Left lung (tissue), 10 donors: ENCODE results near the gene UBAC2. TPM values are rescaled to one million over a fixed set of nuclear protein-coding genes. Genes with fewer than 3 reads are reported as not detected.

Experiments used
- ATAC-seq: fragments of 200-7000 bp; cut with Tn5 transposase; one replicate; pipeline ENCODE4 v1.9.1; 2020; ENCODE audit warnings: moderate library complexity
- DNase-seq, 4 donors: peaks; one replicate each; pipeline ENCODE4 v3.0.0-alpha.2; 2013 to 2020
- H3K27ac ChIP-seq, 2 donors: fragments of 200-600 bp; sonication (generic) in 1 of 2; one replicate each; pipeline versions ENCODE4 v1.5.0 to v1.8.0; 2020 to 2021
- H3K27me3 ChIP-seq, 2 donors: fragments of 200-600 bp; sonication (generic) in 1 of 2; one replicate each; pipeline versions ENCODE4 v1.5.0 to v1.8.0; 2020 to 2021
- H3K36me3 ChIP-seq, 2 donors: fragments of 200-600 bp; sonication (generic) in 1 of 2; one replicate each; pipeline versions ENCODE4 v1.5.0 to v1.8.0; 2020 to 2021
- H3K4me1 ChIP-seq, 2 donors: fragments of 200-600 bp; one replicate each; pipeline ENCODE4 v1.8.0; 2021
- H3K4me3 ChIP-seq, 2 donors: fragments of 200-600 bp; sonication (generic) in 1 of 2; one replicate each; pipeline versions ENCODE4 v1.5.0 to v1.8.0; 2020 to 2021; ENCODE audit warnings: mild to moderate bottlenecking in 1 of 2
- H3K9me3 ChIP-seq, 2 donors: fragments of 200-600 bp; sonication (generic) in 1 of 2; one replicate each; pipeline versions ENCODE4 v1.5.0 to v1.8.0; 2020 to 2021
- CTCF ChIP-seq, 2 donors: fragments of 200-600 bp; sonication (generic) in 1 of 2; IDR thresholded peaks; one replicate each; pipeline versions ENCODE4 v1.5.0 to v1.8.0; 2021; ENCODE audit warnings: antibody characterized with exemption in 2 of 2
- intact Hi-C, 2 donors: fragments of 100-400 bp; cut with DNase I; formaldehyde crosslinking; loops; one replicate each; pipeline versions ENCODE4 v1.11.2 to v1.14.2; 2022
- polyA plus RNA-seq, 6 donors: library from polyadenylated mRNA; unstranded; fragments of 120-200 nt; gene quantifications; one replicate each; pipeline ENCODE4 v1.2.1, GENCODE V29; 2013; ENCODE audit not compliant: insufficient read length in 6 of 6
- total RNA-seq, 2 donors: library from RNA; stranded (reverse); fragmentation: NEBNext Ultra II Directional; extraction: Animal tissue kit (Norgen Biotek cat#: 25700); gene quantifications; one replicate each; pipeline ENCODE4 v1.2.1, GENCODE V29; 2021
- donor health status: DM: no; HTN: yes; CAD: no.
- donor health status: DM: no; HTN: no; CAD: no.

UBAC2 gene
- total and polyA plus RNA-seq, 8 donors: 56.1 to 71.6 (median 66.4) TPM

DNA sequence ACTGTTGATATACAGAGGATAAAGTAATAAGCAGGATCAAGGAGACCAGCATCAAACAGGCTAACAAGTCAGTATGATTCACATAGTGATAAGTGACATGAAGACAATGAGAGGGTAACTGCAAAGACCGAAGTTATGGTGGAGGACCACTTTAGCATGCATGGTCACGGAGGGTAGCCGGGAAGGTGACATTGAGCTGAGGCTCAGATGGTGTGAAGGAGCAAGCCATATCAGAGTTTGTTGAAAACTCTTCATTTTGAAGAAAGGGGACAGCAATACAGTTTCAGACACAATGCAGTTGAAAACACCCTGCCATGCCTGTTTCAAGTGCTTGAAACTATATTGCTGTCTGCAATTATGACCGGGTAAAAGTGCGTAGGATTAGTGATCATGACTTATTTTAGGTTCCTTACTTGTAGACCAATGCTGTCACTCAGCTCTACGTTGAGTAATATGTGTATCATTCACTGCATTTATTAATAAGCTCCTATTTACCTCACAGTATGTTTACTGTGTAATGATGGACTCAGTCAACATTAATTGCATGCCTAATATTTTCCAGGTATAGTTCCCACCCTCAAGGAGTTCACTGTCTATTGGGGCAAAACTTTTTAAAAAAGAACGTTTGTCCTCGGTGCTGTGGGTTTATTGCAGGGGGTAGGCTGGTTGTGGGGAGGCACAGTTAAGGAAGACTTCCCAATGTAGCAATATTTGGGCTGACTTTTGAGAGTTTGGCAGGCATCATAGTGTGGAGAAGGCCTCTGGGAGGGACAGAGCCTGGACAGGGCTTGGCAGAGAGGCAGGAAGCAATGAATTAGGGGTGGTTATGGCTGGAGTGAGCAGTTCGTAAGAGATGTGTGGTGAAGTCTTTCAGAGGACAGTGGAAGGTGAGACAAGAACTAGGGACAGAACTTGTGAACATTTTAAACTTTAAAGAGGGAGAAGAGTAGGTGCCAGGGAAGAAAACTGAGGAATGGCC is 3.2 kb downstream of the UBAC2 start:
- DNase-seq (no peak), ATAC-seq (no peak)
- no peaks in the 10 kb centered on the region for H3K9me3 ChIP-seq
- H3K27me3 ChIP-seq: no peaks in the 10 kb centered on the region
- no peak for TF ChIP-seq CTCF (IDR thresholded peaks at IDR 0.05)
- no peak overlapping the region for H3K27ac ChIP-seq
- peaks cover 11 to 45% of the 10 kb centered on the region in 2 donors for H3K4me1 ChIP-seq
- no peaks in the 10 kb centered on the region for H3K36me3 ChIP-seq
- intact Hi-C loops: no loop called here
- H3K4me3 ChIP-seq: no peak overlapping the region

DNA sequence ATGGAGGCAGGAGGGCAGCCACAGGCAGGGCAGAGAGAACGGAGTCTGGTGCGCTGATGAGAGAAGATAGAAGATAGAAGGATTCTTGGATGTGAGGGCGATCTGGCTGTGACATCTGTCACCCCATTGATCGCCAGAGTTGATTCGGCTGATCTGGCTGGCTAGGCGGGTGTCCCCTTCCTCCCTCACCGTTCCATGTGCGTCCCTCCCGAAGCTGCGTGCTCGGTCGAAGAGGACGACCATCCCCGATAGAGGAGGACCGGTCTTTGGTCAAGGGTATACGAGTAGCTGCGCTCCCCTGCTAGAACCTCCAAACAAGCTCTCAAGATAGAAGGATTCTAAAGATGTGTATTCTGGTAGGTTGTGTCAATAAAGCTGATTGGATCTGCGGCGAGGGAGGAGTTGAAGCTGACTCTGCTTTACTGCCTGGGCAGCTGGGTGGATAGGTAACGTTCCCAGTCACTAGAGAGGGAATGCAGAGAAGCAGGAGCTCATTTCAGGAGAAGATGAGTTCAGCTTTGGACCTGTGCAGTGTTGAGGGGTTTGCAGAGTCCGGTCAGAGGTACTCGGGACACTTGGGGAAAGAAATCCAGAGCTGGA is 5.1 kb downstream of the UBAC2 start:
- no peak for DNase-seq
- intact Hi-C loops: no loop called here

DNA sequence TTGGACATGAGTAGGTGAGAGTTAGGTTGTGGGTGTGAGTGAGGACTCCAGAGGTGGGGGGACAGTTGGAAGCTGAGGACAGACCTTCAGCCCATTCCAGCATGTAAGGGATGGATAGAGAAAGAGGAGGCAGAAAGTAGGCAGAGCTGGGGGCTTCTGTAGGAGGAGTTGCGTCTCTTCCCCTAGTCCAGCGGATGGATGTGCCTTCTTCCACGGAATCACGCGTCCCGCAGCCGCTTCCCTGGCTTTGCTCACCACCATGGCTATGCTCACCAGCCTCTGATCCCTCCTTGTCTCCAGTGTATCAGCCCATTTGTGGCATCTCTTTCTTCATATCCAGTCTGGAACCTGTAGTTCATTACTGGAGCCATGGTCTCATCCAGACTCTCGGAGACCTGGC is 5.6 kb downstream of the UBAC2 start:
- Histone ChIP-seq H3K27me3 (no peaks in the 10 kb centered on the region), H3K27ac (no peak overlapping the region), H3K4me1 (peaks cover 11 to 34% of the 10 kb centered on the region in 2 donors), H3K4me3 (no peak overlapping the region), H3K36me3 (no peaks in the 10 kb centered on the region), H3K9me3 (no peaks in the 10 kb centered on the region)
- intact Hi-C loops: no loop called here
- no peak for TF ChIP-seq CTCF (IDR thresholded peaks at IDR 0.05)
- DNase-seq: no peak
- no peak for ATAC-seq

More for the DNA sequence above, 5.1 kb downstream of the UBAC2 start:
- H3K4me3 ChIP-seq: no peak overlapping the region
- no peak for TF ChIP-seq CTCF (IDR thresholded peaks at IDR 0.05)
- ATAC-seq: no peak
- H3K4me1 ChIP-seq: peaks cover 11 to 34% of the 10 kb centered on the region in 2 donors
- H3K36me3 ChIP-seq: no peaks in the 10 kb centered on the region
- H3K9me3 ChIP-seq: no peaks in the 10 kb centered on the region
- no peak overlapping the region for H3K27ac ChIP-seq
- H3K27me3 ChIP-seq: no peaks in the 10 kb centered on the region

DNA sequence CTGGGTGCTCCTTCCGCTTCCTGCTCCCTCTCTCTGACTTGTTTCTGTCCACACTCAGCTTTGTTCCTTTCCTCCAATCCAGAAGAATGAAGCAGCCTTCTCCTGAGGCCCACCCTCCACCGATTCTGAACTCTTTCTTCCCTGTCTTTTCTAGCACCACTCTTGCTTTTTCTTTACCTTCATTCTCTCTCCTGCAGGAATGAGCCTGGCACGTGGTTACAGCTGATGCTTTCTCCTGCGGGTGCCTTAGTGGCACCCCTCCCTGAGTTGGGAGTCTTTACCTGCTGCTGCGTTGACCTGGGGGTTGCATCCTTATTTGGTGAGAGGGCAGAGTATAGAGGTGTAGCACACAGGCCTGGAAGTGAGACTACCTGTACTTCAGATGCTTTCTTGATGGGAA is 6.2 kb downstream of the UBAC2 start:
- Histone ChIP-seq H3K4me1 (peaks cover 11 to 33% of the 10 kb centered on the region in 2 donors), H3K27ac (no peak overlapping the region), H3K9me3 (no peaks in the 10 kb centered on the region), H3K36me3 (no peaks in the 10 kb centered on the region), H3K4me3 (no peak overlapping the region), H3K27me3 (no peaks in the 10 kb centered on the region)
- DNase-seq: no peak
- ATAC-seq: no peak
- intact Hi-C loops: no loop called here
- no peak for TF ChIP-seq CTCF (IDR thresholded peaks at IDR 0.05)

DNA sequence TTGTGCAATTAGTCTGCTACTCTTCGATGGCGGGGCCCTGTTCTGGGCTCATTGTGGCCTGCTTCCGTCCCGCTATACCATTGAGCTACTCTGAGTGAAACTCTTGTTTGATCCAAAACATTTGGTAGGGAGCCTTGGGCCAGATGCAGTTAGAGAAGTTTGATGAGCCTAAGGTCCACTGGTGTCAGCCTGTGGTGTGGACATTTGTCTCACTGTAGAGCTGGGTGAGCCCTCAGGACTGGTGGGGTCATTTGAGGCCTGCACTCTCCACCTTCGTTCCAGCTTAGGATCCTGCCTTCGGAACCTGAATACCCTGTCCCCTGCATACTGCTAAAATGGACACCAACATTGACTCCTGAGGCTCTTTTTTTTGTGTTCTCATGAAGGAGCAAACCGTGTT is 6.9 kb downstream of the UBAC2 start:
- Histone ChIP-seq H3K27ac (no peak overlapping the region), H3K9me3 (no peaks in the 10 kb centered on the region), H3K36me3 (no peaks in the 10 kb centered on the region), H3K4me1 (peaks cover 7 to 26% of the 10 kb centered on the region in 2 donors), H3K27me3 (no peaks in the 10 kb centered on the region), H3K4me3 (no peak overlapping the region)
- intact Hi-C loops: no loop called here
- DNase-seq: no peak
- ATAC-seq: no peak
- no peak for TF ChIP-seq CTCF (IDR thresholded peaks at IDR 0.05)
